ENCODE measurements around the gene NR6A1.

DNA sequence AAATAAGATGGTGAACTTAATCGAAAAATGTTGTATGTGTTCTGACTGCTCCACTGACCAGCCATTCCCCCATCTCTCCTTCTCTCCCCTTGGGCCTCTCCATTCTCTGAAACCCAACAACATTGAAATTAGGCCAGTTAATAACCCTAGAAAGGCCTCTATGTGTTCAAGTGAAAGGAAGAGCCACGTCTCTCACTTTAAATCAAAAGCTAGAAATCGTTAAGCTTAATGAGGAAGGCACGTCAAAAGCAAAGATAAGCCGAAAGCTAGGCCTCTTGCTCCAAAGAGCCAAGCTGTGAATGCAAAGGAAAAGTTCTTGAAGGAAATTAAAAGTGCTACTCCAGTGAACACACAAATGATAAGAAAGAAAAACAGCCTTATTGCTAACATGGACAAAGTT, 186.5 kb downstream of the NR6A1 start:
- TF ChIP-seq, protein P1, sequence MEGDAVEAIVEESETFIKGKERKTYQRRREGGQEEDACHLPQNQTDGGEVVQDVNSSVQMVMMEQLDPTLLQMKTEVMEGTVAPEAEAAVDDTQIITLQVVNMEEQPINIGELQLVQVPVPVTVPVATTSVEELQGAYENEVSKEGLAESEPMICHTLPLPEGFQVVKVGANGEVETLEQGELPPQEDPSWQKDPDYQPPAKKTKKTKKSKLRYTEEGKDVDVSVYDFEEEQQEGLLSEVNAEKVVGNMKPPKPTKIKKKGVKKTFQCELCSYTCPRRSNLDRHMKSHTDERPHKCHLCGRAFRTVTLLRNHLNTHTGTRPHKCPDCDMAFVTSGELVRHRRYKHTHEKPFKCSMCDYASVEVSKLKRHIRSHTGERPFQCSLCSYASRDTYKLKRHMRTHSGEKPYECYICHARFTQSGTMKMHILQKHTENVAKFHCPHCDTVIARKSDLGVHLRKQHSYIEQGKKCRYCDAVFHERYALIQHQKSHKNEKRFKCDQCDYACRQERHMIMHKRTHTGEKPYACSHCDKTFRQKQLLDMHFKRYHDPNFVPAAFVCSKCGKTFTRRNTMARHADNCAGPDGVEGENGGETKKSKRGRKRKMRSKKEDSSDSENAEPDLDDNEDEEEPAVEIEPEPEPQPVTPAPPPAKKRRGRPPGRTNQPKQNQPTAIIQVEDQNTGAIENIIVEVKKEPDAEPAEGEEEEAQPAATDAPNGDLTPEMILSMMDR (IDR thresholded peaks at IDR 0.05; ENCODE audit: insufficient read depth, low read length), result no peak
- no peak for TF ChIP-seq POLR2AphosphoS5 (IDR thresholded peaks at IDR 0.05; ENCODE audit: low read depth)
- TF ChIP-seq GABPA (IDR thresholded peaks at IDR 0.05; ENCODE audit: low read depth), result no peak
- TF ChIP-seq, protein P2, sequence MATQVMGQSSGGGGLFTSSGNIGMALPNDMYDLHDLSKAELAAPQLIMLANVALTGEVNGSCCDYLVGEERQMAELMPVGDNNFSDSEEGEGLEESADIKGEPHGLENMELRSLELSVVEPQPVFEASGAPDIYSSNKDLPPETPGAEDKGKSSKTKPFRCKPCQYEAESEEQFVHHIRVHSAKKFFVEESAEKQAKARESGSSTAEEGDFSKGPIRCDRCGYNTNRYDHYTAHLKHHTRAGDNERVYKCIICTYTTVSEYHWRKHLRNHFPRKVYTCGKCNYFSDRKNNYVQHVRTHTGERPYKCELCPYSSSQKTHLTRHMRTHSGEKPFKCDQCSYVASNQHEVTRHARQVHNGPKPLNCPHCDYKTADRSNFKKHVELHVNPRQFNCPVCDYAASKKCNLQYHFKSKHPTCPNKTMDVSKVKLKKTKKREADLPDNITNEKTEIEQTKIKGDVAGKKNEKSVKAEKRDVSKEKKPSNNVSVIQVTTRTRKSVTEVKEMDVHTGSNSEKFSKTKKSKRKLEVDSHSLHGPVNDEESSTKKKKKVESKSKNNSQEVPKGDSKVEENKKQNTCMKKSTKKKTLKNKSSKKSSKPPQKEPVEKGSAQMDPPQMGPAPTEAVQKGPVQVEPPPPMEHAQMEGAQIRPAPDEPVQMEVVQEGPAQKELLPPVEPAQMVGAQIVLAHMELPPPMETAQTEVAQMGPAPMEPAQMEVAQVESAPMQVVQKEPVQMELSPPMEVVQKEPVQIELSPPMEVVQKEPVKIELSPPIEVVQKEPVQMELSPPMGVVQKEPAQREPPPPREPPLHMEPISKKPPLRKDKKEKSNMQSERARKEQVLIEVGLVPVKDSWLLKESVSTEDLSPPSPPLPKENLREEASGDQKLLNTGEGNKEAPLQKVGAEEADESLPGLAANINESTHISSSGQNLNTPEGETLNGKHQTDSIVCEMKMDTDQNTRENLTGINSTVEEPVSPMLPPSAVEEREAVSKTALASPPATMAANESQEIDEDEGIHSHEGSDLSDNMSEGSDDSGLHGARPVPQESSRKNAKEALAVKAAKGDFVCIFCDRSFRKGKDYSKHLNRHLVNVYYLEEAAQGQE (IDR thresholded peaks at IDR 0.05; ENCODE audit: insufficient replicate concordance, low read depth), result no peak

Measured in HL-60 (cell line).